GM23338 (cell line): ENCODE data around the gene POLD4. TPM values are rescaled to one million over a fixed set of nuclear protein-coding genes. Genes with fewer than 3 reads are reported as not detected.

Experiments used
- ATAC-seq: fragments of 200-7000 bp; cut with Tn5 transposase; 3 replicates; pipeline ENCODE4 v1.9.1; 2020
- DNase-seq: peaks from one replicate; pipeline ENCODE4 v3.0.0-alpha.2; 2015; ENCODE audit warnings: low spot score
- H2AFZ ChIP-seq: fragments of 200-600 bp; sonication (generic); 2 replicates; pipeline ENCODE4 v1.8.0; 2016; ENCODE audit warnings: antibody characterized with exemption, mild to moderate bottlenecking, moderate library complexity
- H3F3A ChIP-seq: fragments of 200-600 bp; sonication (generic); replicated peaks from 2 replicates; pipeline ENCODE4 v1.8.0; 2017; ENCODE audit warnings: antibody characterized with exemption, mixed run types, low read depth
- H3K27ac ChIP-seq: fragments of 200-600 bp; sonication (generic); 2 replicates; pipeline ENCODE4 v1.6.1; 2016; ENCODE audit warnings: low read depth
- H3K27me3 ChIP-seq: fragments of 200-600 bp; sonication (generic); 2 replicates; pipeline ENCODE4 v1.8.0; 2016; ENCODE audit warnings: mild to moderate bottlenecking, mixed run types, moderate library complexity; ENCODE audit not compliant: insufficient read depth
- H3K36me3 ChIP-seq: fragments of 200-600 bp; sonication (generic); 2 replicates; pipeline ENCODE4 v1.8.0; 2016; ENCODE audit warnings: mild to moderate bottlenecking; ENCODE audit not compliant: insufficient read depth
- H3K4me1 ChIP-seq: fragments of 200-600 bp; sonication (generic); 2 replicates; pipeline ENCODE4 v1.8.0; 2016; ENCODE audit warnings: mild to moderate bottlenecking, moderate library complexity; ENCODE audit not compliant: insufficient read depth
- H3K4me2 ChIP-seq: fragments of 200-600 bp; sonication (generic); 2 replicates; pipeline ENCODE4 v1.7.1; 2017; ENCODE audit warnings: mixed run types
- H3K4me3 ChIP-seq: fragments of 200-600 bp; sonication (generic); 2 replicates; pipeline ENCODE4 v1.6.1; 2016; ENCODE audit warnings: mixed run types
- H3K79me2 ChIP-seq: fragments of 200-600 bp; sonication (generic); replicated peaks from 2 replicates; pipeline ENCODE4 v1.8.0; 2017; ENCODE audit warnings: mild to moderate bottlenecking; ENCODE audit not compliant: insufficient read depth
- H3K9me2 ChIP-seq: fragments of 200-600 bp; sonication (generic); 2 replicates; pipeline ENCODE4 v1.8.0; 2017; ENCODE audit not compliant: insufficient read depth
- H4K20me1 ChIP-seq: fragments of 200-600 bp; sonication (generic); replicated peaks from 2 replicates; pipeline ENCODE4 v1.8.0; 2017; ENCODE audit warnings: mild to moderate bottlenecking; ENCODE audit not compliant: insufficient read depth
- H3K27ac Mint-ChIP-seq: 2 replicates; pipeline ENCODE4 v1.8.0; 2020; ENCODE audit warnings: inconsistent platforms, mild to moderate bottlenecking, moderate library complexity, mixed read lengths
- H3K27me3 Mint-ChIP-seq: 3 replicates; pipeline ENCODE4 v1.8.0; 2022; ENCODE audit warnings: low read depth, mild to moderate bottlenecking, moderate library complexity, mixed read lengths, inconsistent platforms; ENCODE audit not compliant: insufficient read depth, poor library complexity
- H3K36me3 Mint-ChIP-seq: 3 replicates; pipeline ENCODE4 v1.8.0; 2021; ENCODE audit warnings: low read depth, mild to moderate bottlenecking, inconsistent platforms, moderate library complexity, mixed read lengths
- H3K4me1 Mint-ChIP-seq: 3 replicates; pipeline ENCODE4 v1.8.0; 2020; ENCODE audit warnings: mild to moderate bottlenecking, inconsistent platforms, mixed read lengths
- H3K4me3 Mint-ChIP-seq: 3 replicates; pipeline ENCODE4 v1.8.0; 2021; ENCODE audit warnings: moderate library complexity, mild to moderate bottlenecking, inconsistent platforms, mixed read lengths
- H3K9me3 Mint-ChIP-seq: 3 replicates; pipeline ENCODE4 v1.8.0; 2020; ENCODE audit warnings: moderate library complexity, mild to moderate bottlenecking, inconsistent platforms, mixed read lengths
- CREB1 ChIP-seq: fragments of 250-450 bp; sonication (Bioruptor Pico); IDR thresholded peaks from 2 replicates; pipeline ENCODE4 v1.5.0; 2020; ENCODE audit warnings: low read depth, mild to moderate bottlenecking, moderate library complexity
- EZH2 ChIP-seq: fragments of 200-600 bp; sonication (generic); IDR thresholded peaks from one replicate; pipeline ENCODE4 v1.8.0; 2017; ENCODE audit warnings: antibody characterized with exemption, mild to moderate bottlenecking, low read depth; ENCODE audit not compliant: unreplicated experiment
- EZH2phosphoT487 ChIP-seq: fragments of 200-600 bp; sonication (generic); IDR thresholded peaks from one replicate; pipeline ENCODE4 v1.8.1; 2018; ENCODE audit warnings: antibody characterized with exemption; ENCODE audit not compliant: unreplicated experiment
- JUNB ChIP-seq: IDR thresholded peaks from one replicate; pipeline ENCODE4 v1.6.1; 2016; ENCODE audit warnings: antibody characterized with exemption; ENCODE audit not compliant: unreplicated experiment
- NANOG ChIP-seq: IDR thresholded peaks from 2 replicates; pipeline ENCODE4 v1.6.1; 2016; ENCODE audit warnings: antibody characterized with exemption, borderline replicate concordance
- STAT1 ChIP-seq: IDR thresholded peaks from one replicate; pipeline ENCODE4 v1.6.1; 2016; ENCODE audit warnings: antibody characterized with exemption; ENCODE audit not compliant: unreplicated experiment
- ZNF114 ChIP-seq: fragments of 250-450 bp; sonication (Bioruptor Pico); IDR thresholded peaks from 2 replicates; pipeline ENCODE4 v1.5.0; 2020; ENCODE audit warnings: mild to moderate bottlenecking, moderate library complexity
- polyA plus RNA-seq: library from polyadenylated mRNA; unstranded; fragments of >200 nt; fragmentation: Nextera tagmentation; extraction: Ambion mirVana; gene quantifications from 2 replicates; pipeline ENCODE4 v1.2.1, GENCODE V29; 2016
- total RNA-seq: library from RNA; depleted of rRNA; stranded (reverse); fragments of >200 nt; shearing (Covaris generic); gene quantifications from 2 replicates; pipeline ENCODE4 v1.2.3, GENCODE V29; 2014
- TF ChIP-seq, protein P1 (sequence below), 2 experiments: fragments of 200-600 bp in 1 of 2; sonication (generic) in 1 of 2; conservative IDR thresholded peaks; 2 replicates each; pipeline versions ENCODE4 v1.5.1 to v1.6.1; 2016 to 2017; ENCODE audit warnings: antibody characterized with exemption in 2 of 2, low read depth in 2 of 2, mild to moderate bottlenecking in 2 of 2, moderate library complexity in 1 of 2
- TF ChIP-seq, protein P2 (sequence below): fragments of 250-450 bp; sonication (Bioruptor Pico); IDR thresholded peaks from 2 replicates; pipeline ENCODE4 v1.5.0; 2020; ENCODE audit warnings: mild to moderate bottlenecking, moderate library complexity

POLD4 gene
- total and polyA plus RNA-seq, 2 experiments from 2014 or later, result 16.2 to 23.0 TPM

GRCh38 chr11:67367761-67368227 is 14.4 kb upstream of the POLD4 start:
- Histone ChIP-seq H3K4me1 (peaks cover 25% of the 10 kb centered on the region), H3K9me2 (no peaks in the 10 kb centered on the region), H3K27me3 (peaks cover 49% of the 10 kb centered on the region), H3K4me3 (no peak overlapping the region), H2AFZ (no peak overlapping the region), H4K20me1 (no peaks in the 10 kb centered on the region), H3K4me2 (no peak overlapping the region), H3F3A (0 out of 2 replicates have a peak, but pooled peaks cover 4% of the 10 kb centered on the region), H3K36me3 (no peaks in the 10 kb centered on the region), H3K79me2 (no peaks in the 10 kb centered on the region), H3K27ac (no peak overlapping the region)
- Mint-ChIP-seq H3K36me3 (no peaks in the 10 kb centered on the region; the same call in 2 of the 3 replicates), H3K9me3 (no peaks in the 10 kb centered on the region), H3K4me1 (peaks cover 37% of the 10 kb centered on the region), H3K27ac (no peak overlapping the region), H3K27me3 (peaks cover 30% of the 10 kb centered on the region), H3K4me3 (no peak overlapping the region)
- TF ChIP-seq ZNF114 (CRISPR knock-in tag) (no peak), EZH2phosphoT487 (no peak), NANOG (no peak), EZH2 (no peak), STAT1 (no peak), CREB1 (CRISPR knock-in tag) (no peak), JUNB (no peak)
- TF ChIP-seq, protein P1, sequence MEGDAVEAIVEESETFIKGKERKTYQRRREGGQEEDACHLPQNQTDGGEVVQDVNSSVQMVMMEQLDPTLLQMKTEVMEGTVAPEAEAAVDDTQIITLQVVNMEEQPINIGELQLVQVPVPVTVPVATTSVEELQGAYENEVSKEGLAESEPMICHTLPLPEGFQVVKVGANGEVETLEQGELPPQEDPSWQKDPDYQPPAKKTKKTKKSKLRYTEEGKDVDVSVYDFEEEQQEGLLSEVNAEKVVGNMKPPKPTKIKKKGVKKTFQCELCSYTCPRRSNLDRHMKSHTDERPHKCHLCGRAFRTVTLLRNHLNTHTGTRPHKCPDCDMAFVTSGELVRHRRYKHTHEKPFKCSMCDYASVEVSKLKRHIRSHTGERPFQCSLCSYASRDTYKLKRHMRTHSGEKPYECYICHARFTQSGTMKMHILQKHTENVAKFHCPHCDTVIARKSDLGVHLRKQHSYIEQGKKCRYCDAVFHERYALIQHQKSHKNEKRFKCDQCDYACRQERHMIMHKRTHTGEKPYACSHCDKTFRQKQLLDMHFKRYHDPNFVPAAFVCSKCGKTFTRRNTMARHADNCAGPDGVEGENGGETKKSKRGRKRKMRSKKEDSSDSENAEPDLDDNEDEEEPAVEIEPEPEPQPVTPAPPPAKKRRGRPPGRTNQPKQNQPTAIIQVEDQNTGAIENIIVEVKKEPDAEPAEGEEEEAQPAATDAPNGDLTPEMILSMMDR (conservative IDR thresholded peaks at IDR 0.05; ENCODE audit: low read depth in 2 of 2), result no peak
- TF ChIP-seq, protein P2, sequence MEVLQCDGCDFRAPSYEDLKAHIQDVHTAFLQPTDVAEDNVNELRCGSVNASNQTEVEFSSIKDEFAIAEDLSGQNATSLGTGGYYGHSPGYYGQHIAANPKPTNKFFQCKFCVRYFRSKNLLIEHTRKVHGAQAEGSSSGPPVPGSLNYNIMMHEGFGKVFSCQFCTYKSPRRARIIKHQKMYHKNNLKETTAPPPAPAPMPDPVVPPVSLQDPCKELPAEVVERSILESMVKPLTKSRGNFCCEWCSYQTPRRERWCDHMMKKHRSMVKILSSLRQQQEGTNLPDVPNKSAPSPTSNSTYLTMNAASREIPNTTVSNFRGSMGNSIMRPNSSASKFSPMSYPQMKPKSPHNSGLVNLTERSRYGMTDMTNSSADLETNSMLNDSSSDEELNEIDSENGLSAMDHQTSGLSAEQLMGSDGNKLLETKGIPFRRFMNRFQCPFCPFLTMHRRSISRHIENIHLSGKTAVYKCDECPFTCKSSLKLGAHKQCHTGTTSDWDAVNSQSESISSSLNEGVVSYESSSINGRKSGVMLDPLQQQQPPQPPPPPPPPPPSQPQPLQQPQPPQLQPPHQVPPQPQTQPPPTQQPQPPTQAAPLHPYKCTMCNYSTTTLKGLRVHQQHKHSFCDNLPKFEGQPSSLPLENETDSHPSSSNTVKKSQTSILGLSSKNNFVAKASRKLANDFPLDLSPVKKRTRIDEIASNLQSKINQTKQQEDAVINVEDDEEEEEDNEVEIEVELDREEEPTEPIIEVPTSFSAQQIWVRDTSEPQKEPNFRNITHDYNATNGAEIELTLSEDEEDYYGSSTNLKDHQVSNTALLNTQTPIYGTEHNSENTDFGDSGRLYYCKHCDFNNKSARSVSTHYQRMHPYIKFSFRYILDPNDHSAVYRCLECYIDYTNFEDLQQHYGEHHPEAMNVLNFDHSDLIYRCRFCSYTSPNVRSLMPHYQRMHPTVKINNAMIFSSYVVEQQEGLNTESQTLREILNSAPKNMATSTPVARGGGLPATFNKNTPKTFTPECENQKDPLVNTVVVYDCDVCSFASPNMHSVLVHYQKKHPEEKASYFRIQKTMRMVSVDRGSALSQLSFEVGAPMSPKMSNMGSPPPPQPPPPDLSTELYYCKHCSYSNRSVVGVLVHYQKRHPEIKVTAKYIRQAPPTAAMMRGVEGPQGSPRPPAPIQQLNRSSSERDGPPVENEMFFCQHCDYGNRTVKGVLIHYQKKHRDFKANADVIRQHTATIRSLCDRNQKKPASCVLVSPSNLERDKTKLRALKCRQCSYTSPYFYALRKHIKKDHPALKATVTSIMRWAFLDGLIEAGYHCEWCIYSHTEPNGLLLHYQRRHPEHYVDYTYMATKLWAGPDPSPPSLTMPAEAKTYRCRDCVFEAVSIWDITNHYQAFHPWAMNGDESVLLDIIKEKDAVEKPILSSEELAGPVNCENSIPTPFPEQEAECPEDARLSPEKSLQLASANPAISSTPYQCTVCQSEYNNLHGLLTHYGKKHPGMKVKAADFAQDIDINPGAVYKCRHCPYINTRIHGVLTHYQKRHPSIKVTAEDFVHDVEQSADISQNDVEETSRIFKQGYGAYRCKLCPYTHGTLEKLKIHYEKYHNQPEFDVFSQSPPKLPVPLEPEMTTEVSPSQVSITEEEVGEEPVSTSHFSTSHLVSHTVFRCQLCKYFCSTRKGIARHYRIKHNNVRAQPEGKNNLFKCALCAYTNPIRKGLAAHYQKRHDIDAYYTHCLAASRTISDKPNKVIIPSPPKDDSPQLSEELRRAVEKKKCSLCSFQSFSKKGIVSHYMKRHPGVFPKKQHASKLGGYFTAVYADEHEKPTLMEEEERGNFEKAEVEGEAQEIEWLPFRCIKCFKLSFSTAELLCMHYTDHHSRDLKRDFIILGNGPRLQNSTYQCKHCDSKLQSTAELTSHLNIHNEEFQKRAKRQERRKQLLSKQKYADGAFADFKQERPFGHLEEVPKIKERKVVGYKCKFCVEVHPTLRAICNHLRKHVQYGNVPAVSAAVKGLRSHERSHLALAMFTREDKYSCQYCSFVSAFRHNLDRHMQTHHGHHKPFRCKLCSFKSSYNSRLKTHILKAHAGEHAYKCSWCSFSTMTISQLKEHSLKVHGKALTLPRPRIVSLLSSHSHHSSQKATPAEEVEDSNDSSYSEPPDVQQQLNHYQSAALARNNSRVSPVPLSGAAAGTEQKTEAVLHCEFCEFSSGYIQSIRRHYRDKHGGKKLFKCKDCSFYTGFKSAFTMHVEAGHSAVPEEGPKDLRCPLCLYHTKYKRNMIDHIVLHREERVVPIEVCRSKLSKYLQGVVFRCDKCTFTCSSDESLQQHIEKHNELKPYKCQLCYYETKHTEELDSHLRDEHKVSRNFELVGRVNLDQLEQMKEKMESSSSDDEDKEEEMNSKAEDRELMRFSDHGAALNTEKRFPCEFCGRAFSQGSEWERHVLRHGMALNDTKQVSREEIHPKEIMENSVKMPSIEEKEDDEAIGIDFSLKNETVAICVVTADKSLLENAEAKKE (CRISPR knock-in tag), result no peak
- DNase-seq, result no peak
- no peak for ATAC-seq
